HG03342 (cell line): Measurements from ENCODE around the gene ATP9B.

Experiments used
- ATAC-seq: cut with Tn5 transposase; IDR thresholded peaks from one replicate; pipeline ENCODE4 v1.9.1; 2021; ENCODE audit warnings: mild to moderate bottlenecking, moderate library complexity; ENCODE audit not compliant: unreplicated experiment

ATP9B gene

DNA sequence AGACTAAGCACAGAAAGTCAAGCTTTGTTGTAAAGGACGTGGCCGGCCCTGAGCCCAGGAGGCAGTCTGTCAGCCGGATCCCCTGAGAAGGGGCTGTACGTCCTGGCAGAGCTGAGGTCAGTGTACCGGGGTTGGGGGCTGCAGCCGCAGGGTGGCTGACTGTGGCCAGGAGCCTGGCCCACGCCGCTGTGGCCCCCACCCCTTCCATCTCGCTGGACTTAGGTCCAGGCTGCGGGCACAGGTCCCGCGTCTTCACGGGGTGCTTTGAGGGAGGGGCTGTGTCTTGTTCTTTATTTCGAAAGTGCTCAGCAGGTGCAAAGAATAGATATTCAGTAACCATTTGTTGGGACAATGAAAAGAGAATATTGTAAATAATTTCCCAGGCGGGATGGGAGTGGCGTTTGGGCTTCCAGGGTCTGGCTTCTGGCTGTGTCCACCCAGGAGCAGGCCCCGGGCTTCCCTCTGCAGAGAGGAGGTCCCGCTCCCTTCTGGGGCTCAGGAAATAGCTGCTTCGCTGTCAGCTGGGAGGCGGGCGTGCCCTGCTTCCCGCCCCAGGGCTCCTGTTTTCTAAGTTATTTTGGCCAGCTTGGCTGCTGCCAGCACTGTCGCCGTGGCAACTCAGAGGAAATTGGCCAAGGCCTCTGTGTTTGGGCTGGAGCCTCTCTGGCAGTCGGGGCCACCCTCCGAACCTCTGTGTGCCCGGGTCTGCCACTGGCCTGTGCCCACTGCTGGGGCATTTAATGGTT, 334.0 kb downstream of the ATP9B start:
- ATAC-seq = no peak

DNA sequence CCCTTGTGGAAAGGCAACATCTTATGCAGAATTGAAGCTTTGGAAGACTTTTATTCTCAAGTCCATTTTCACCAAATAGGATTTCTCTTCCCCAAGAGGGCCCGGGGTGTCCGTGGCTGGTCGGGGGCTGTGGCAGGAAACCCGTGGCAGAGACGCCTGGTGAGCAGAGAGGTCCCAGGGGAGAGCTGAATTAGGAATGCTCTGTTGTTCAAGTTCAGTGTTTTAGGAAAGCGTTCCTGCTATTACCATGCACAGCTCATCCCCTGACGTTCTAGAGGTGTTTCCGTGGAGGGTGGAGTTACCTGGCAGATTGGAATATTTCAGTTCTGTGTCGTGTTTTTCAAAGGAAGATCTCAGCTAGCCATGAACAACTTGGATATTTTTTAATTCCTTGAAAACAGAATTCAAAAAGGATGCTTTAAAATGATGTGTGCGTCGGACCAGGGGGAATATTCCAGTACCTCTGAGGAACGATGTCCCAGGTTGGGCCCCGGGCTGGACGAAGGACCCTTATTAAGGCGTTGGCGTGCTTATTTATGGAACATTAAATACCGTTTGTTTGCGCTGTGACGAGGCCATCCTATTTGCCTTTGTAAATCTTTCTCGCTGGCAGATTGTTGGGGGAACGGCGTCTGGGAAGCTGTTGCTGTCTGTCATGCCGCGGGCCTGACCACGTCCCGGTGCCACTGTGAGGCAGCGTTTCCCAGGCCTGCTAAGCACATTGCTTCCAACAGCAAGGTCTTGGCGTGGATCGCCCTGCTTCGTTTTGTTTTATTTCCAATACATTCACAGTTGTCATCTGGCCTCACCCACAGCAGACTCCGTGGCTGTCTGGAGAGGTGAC, 334.8 kb downstream of the ATP9B start:
- no peak for ATAC-seq

DNA sequence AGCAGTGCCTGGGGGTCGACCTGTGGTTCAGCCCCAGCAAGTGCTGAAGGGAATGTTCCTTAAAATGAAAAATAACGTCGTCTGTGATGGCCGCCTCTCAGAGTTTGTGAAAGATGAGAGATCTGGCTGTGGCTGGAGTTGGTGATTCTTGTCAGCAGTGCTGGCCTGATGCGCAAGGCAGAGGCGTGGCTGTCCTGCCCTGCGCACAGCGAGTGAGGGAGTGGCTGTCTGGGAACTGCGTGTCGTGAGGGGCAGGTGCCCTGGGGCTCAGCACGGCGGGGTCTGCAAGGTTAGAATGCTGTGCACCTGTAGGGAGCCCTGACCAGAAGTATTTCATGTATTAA, 335.3 kb downstream of the ATP9B start:
- no peak for ATAC-seq

DNA sequence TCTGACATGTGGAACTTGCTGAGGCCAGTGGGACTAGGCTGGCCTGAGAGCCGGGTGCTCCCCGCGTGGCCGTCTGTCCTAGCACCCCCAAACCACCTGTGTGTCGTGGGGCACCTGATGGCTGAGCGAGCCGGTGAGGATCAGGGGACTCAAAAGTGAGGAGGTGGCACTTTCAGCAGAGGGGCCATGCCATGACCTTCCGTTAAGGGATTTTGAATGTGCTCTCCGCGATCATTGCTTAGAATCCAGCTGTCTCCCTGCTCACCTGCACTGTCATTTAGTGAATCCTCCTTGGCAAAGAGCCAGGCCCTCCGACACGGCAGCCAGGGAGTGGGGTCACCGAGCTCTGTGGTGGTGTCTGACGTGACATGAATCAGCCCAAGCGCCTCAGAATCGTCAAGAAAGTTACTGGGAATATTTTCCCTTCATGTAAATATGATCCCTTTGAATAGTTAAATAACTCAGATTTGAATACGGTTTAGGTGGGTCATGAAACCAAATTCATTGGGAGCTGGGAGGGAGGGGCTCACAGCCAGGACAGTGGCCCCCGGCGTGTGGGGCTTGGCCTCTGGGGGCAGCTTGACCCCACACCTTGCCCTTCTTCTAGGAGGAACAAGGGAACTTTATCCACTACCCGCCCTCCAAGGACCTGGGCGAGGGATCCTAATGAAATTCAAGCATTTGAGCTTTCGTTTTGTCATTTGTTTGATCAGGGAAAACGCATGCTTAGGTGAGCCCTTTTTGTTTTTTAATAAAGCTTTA, 336.0 kb downstream of the ATP9B start:
- peak; percentile 1 for ATAC-seq

DNA sequence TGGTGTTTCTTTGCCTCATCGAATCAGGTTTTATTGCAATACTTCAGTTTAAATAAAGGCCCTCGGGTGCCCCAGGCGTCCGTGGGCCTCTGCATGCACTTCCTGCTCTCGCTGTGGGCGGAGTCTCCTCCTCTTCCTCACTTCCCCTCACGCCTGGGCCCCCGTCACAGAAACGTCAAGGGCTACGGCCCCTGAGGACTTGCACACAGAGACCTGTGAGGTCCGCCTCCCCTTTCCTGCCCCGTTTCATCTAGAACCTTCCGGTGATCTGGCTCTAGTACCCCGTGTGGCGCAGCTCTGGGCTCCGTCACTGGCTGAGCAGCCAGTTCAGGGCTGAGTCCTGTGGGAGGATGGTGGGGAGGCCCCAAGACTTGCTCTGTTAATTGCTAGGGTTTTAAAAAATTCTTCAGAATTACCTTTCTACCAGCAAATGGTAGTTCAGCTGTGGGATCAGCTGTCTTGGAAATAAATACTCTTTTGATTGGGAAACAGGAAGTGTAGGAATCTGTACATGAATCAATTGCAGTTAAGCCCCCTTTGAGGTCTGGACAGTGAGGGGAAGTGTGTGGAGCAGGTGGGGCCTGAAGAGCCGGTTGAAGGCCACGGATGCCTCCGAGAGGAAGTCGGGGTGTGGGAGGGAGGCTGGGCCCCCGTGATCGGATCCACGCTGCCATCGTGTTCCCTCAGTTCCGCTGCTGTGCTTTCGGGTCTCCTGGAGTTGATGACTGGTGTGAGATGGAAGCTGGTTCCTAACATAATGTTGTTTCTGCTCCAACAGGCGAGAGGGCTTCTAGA, 336.8 kb downstream of the ATP9B start:
- peak; percentile 72 for ATAC-seq

DNA sequence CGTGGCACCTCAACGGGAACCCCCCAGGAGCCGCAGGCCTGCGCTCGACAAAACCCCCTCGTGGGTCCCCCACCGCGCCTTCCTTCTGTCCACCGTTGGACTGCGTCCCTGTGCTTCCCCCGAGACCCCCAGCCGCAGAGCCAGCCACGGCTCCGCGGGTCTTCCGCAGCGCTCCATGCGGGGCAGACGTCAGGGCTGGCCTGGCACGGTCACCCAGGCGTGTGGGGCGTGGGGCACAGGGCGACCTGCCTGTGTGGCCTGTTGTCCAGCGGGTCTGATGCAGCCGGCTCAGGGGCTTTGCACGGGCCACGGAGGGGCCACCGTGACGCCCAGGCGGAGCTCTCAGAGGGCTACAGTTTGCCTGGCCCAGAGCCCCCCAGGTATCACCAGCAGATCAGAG, 337.5 kb downstream of the ATP9B start:
- no peak for ATAC-seq

DNA sequence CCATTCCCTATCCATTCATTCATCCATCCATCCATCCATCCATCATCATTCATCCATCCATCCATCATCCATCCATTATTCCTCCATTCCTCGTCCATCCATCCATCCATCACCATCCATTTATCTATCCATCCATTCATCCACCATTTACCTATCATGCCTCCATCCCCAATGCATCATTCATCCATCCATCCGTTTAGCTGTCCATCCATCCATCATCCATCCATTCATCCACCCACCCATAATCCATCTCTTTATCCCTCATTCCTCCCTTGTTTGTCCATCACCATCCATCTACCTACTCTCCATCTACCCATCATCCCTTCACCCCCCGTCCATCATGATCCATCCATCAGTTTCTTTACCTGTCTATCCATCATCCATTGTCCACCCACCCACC, 340.1 kb downstream of the ATP9B start:
- no peak for ATAC-seq

DNA sequence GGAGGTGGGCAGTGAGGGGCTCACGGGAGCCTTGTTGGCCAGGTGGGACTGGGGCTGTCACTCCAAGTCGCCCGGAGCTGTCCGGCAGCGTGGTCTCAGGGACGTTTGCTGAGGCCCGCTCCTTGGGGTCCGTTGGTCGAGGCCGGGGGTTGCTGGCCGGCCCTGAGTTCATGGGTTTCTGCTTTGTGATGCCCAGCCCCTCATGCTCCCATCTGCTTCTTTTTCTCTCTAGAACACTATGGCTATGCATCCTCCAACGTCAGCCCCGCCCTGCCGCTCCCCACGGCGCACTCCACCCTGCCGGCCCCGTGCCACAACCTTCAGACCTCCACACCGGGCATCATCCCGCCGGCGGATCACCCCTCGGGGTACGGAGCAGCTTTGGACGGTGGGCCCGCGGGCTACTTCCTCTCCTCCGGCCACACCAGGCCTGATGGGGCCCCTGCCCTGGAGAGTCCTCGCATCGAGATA, 341.0 kb downstream of the ATP9B start:
- ATAC-seq = no peak

DNA sequence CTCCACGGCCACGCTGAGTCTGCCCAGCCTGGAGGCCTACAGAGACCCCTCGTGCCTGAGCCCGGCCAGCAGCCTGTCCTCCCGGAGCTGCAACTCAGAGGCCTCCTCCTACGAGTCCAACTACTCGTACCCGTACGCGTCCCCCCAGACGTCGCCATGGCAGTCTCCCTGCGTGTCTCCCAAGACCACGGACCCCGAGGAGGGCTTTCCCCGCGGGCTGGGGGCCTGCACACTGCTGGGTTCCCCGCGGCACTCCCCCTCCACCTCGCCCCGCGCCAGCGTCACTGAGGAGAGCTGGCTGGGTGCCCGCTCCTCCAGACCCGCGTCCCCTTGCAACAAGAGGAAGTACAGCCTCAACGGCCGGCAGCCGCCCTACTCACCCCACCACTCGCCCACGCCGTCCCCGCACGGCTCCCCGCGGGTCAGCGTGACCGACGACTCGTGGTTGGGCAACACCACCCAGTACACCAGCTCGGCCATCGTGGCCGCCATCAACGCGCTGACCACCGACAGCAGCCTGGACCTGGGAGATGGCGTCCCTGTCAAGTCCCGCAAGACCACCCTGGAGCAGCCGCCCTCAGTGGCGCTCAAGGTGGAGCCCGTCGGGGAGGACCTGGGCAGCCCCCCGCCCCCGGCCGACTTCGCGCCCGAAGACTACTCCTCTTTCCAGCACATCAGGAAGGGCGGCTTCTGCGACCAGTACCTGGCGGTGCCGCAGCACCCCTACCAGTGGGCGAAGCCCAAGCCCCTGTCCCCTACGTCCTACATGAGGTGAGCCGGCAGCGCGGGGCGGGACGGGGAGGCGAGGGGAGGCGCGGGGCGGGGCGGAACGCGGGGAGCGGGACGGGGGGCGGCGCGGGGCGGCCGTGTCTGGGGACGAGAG, 341.8 kb downstream of the ATP9B start:
- ATAC-seq = no peak

DNA sequence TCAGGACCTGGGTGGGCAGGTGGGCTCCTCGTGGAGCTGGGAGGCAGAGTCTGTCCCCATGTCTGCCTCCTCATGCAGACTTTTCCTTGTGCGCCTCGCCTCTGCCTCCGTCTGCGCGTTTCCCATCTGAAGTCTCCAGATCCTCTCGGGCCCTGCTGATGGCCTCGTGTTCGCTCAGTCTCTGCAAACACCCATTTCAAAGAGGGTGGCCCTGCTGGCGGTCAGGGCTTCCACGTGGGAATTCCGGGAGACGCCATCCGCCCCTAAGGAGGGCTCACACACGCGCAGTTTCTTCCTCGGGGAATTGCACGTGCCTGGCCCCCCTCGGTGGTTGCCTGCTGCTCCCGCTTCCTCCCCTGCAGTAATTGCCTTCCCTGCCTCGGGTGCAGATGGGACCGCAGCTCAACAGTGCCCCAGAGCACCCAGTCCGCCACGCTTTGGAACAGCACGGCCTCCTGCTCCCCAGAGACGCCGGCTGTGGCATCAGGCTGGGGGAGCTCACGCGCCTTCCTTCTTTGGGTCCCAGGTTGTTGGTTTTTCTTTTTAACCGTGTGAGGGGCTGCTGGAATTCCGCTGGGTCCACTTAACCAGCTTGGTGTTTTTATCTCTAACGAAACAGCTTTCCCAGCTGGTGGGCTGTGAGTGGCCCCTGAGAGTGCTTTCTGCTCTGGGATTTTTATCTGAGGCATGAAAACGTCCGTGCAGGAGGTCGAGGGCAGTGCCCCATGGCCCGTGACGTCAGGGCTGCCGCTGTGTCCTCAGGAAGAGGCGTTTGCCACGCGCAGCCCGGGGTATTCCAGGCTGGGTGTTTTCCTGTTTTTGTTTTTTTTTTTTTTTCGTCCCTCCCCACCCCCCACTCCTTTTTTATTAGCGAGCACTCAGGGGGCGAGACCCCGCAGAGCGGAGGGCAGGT, 342.7 kb downstream of the ATP9B start:
- ATAC-seq = no peak

DNA sequence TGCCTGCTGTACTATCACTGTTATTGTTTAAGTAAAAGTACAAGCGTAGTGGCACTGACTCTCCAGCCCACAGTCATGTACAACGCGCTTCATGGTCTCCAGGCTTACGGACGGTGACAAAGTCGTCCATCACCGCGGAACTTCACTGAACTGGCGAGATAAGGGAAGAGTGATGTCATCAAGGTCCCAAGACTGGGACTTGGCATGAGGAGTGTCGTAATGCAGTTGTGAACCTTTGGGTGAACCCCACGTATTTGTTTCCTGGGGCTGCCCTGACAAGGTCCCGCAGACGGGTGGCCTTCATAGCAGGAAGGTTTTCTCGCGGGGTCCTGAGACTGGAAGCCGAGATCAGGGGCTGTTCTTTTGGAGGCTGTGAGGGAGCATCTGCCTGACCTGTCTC, 343.8 kb downstream of the ATP9B start:
- ATAC-seq = no peak

DNA sequence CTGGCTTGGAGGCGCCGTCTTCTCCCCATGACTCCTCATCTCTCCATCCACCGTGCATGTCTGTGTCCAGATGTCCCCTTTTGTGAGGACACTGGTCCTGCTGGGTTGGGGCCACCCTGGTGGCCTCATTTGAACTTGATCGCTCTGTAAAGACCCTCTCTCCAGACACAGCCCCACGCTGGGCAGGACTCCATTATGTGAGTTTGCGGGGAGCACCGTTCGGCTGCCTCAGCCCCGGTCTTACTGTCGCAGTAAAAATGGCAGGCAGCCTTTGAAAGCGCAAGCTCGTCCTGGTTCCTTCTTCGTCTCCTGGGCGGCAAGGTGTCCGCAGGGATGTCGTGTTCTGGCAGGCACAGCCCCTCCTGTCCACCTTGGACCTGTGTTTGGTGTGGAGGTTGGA, 344.2 kb downstream of the ATP9B start:
- ATAC-seq = no peak

DNA sequence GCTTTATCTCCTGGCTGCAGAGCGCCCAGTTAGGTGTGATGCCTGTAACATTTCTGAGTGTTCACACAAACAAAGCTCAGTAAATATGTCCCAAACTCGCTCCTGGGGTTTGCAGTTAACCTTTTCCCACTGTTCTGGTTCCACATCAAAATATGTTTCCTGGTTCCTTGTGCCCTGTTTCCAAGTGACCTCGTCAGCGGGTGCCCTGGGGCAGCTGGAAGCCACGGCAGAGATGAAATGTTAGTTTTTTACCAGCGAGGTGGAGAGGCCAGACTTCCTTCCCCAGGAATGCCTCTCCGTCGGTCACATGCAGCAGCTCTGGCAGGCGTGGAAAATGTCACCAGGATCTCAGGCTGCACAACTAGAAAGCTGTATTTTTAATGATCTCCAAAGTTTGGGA, 344.7 kb downstream of the ATP9B start:
- ATAC-seq = no peak

DNA sequence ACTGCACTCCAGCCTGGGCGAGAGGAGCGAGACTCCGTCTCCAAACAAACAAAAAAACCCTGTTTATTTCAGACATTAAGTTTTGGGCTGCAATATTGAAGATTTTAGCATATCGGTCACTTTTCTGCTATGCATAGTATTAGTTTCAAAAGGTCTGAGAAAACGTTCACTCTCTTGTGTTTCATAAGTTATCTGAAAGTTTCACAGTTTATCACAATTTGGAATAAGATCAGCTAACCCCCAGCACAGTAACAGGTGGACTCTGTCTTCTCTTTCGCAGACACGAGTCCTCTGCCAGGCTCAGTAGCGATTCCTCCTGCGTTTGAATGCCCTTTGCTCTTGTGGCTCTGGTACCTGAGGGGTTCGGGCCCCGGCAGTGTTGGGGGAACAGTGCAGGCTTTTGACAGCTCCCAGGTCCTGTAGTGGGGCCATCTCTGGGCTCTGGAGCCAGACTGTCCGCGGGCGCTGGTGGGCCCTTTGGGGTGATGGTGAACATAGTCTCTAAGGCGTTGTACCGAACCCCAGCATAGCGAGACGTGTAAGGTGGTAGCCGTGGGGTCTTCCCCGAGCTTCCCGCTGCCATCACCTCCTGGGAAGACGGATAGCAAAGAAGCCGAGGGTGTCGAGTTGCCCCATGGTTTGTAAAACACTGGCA, 347.0 kb downstream of the ATP9B start:
- no peak for ATAC-seq

DNA sequence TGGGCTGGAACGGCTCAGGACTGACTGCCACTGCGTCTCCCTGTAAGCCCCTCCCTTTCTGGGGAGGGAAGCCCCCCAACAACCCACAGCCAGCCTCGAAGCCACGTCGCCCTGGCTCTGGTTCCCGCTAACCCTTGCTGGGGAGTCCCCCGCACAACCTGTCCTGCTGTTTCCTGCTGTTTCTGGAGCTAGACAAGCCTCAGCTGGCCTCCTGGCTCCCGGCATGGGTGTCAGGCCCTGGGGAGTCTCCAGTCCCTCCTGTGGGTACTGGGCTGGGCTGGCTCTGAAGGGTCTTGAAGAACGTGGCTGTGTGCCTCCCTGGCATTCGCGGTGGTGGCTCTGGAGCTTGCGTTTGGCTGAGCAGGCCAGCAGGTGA, 347.5 kb downstream of the ATP9B start:
- ATAC-seq = no peak

DNA sequence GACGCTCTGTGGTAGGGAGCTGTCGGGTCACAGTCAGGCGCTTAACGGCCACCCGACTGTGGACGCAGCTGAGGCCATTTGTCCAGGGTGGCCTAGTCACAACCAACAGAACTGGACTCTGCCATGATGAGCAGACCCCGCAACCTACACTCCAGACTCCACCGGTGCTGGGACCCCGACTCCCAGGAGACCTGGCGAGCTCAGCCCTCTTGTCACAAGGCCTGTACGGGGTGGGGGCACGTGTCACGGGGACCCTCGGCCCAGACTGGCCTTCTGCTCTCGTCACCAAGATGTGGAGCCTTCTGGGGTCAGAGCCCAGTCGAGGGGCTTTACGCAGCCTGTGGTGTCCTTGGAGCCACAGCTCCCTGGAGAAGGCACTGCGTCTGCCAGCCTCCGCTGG, 349.0 kb downstream of the ATP9B start:
- ATAC-seq = no peak

DNA sequence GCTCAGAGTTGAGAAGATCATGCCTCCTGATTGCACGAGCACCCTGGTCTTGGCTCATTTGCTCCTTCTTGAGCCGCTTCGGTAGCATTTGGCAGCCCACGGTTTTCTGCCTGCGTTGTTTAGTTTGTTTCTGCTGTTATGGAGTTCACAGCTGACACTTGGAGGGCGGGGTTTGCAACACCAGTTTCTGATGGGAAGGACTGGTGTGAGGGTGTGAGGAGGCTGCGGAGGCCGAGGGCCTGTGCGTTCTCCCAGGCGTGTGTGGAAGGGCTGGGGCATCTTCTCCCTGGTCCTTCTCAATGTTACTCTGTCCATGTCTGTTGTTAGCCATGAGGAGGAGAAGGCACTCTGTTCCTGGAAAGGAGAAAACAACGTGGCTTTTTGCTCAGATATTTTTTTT, 349.4 kb downstream of the ATP9B start:
- ATAC-seq = no peak

DNA sequence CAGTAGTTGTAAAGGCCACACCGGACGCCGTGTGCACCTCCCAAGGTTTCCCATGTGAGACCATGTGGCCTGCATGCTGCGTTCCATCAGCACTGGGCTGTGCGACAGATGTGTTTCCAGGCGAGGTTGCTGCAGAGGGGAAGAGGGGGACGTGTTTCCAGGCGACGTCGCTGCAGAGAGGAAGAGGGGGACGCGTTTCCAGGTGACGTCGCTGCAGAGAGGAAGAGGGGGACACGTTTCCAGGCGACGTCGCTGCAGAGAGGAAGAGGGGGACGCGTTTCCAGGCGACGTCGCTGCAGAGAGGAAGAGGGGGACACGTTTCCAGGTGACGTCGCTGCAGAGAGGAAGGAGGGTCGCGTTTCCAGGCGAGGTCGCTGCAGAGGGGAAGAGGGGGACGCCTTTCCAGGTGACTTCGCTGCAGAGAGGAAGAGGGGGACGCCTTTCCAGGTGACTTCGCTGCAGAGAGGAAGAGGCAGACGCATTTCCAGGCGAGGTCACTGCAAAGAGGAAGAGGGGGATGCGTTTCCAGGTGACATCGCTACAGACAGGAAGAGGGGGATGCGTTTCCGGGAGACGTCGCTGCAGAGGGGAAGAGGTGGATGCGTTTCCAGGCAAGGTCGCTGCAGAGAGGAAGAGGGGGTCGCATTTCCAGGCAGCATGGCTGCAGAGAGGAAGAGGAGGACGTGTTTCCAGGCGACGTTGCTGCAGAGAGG, 351.0 kb downstream of the ATP9B start:
- no peak for ATAC-seq
